Islet of Langerhans (tissue), 1 donor: ENCODE results near the gene MON1B.
"Not testable (repeated sequence)": the region's sequence is repeated elsewhere in the genome, so short reads cannot be mapped to it uniquely, and the experiment has no call there.

ENCODE experiments used
- FAIRE-seq: peaks from one replicate; lab custom pipeline; 2011; peaks lifted over from hg19 to GRCh38; lab: Jason Lieb, UNC

MON1B gene

GRCh38 chr16:77197747-77198146 is 6.8 kb downstream of the MON1B start:
- FAIRE-seq: no peak

DNA sequence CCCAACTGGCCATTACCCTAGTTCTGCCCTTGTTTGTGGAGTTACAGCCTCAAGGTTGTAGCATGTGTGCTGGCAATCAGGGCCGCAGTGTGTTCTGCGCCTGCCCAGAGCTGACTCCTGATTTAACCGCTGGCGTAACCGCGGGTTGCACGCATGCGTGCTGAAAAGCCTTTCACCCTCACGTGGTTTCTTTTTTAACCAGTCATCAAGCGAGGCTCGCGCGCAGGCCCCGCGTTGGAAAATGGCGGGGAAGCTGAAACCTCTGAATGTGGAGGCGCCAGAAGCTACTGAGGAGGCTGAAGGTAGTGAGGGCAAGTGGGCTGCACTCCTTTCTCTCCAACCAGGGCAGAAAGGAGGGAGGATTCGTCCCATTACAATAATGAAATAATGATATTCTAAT is 8.2 kb downstream of the MON1B start, which contains the start of gene SYCE1L:
Gene SYCE1L, plus strand, starts transcription at position 198 of the 400 bp plus-strand sequence. Its CDS starts 44 bp downstream, at position 242.
- FAIRE-seq: no peak

- FAIRE-seq: no peak
Measured at GRCh38 chr16:77206533-77206932, 15.5 kb downstream of the MON1B start.

- no peak for FAIRE-seq
Measured at GRCh38 chr16:77207030-77207429, 16.0 kb downstream of the MON1B start.

DNA sequence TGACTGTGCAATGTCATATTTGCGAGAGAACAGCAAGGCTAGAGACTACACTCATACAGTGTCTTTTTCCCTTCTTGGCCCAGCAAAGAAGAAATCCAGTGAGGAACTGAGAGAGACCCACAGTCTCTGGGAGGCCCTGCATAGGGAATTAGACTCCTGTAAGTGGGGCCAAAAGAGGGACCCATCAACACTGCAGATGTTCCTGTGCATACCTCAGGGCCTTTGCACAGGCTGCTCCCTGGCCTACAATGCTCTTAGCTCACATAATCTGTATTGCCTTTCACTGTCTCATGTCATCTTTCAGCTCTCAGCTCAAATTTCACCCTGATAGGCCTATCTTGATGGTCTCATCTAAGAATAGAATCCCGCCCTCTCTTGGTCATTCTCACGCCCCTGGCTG is 17.4 kb downstream of the MON1B start:
- FAIRE-seq: no peak

DNA sequence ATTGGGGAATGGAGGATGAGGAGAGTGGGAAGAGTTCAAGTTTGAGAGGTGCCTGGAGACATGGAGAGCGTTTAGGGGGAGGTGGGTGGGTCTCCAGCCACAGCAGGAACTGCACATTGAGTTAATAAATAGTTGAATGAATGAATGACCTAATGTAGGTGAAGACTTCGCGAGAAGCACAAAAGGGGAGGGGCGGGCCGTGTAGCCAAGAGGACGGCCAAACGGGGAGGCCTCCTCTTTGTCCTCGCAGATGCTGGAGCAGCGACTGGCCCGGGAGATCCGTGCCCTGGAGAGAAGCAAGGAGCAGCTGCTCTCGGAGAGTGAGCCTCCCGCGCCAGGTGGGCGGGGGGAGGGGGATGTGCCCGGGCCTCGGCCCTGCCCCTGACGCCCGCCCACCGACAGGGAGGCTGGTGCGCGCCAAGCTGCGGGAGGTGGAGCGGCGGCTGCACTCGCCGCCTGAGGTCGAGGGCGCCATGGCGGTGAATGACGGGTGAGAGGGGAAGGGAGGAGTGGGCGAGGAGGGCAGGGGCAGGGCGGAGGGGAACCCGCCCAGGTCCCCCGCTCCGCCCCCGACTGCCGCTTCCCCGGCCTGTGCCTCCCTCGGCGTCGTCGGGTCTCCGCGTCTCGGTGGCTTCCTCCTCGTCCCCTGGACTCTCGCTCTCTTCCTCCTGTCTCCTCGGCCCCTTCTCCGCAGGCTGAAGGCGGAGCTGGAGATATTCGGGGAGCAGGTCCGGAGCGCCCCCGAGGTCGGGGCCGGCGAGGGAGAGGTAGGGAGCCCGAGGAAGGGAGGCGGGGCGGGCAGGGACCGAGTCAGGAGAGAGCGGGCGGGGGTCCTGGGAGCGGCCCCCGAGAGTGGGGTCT is 21.1 kb downstream of the MON1B start:
- no peak for FAIRE-seq

GRCh38 chr16:77212741-77213541 is 22.0 kb downstream of the MON1B start:
- FAIRE-seq: no peak

DNA sequence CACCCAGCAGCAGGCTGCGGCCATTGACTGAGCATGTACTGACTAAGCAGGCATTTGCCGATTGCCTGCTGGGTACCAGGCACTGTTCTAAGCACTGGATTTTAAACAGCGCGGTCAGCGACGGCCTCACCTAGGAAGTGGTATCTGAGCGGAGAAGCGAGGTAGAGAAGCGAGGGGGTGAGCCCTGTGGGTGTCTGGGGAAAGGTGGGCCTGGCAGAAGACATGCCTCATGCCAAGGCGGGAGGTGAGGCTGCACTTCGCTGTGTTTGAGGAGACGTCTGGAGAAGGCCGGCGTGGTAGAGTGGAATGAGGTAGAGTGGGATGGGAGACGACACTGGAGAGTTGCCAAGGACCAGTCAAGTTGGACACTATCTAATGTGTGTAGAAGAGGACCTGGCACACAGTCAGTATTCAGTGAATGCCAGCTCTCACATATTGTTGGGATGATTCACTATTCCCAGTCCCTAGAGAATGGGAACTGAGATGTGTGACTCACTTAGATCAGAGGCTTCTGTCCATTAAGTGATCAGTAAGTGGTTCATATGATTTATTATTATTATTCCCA is 22.6 kb downstream of the MON1B start:
- no peak for FAIRE-seq

- no peak for FAIRE-seq
Measured at GRCh38 chr16:77214411-77215138, 23.6 kb downstream of the MON1B start.

- FAIRE-seq: no peak
Measured at GRCh38 chr16:77219437-77219836, 28.4 kb downstream of the MON1B start.

DNA sequence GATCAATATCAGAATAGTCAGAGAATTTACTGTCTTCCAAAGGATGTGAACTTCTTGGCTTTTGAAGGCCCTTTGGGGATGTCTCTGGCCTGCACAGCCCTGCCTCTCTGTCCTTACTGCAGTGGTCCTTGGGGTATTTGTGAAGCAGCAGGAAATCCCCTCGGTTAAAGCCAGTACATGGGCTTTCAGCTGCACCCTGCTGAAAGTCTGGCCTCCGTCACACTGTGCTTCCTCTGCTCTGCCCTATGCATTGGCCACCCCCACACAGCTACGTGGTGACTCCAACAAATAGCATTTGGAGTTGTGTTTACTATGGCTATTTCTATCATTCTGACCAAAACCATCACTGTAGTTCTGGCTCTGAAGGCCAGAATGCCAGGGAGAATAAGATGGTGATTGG is 29.4 kb downstream of the MON1B start:
- FAIRE-seq: no peak

GRCh38 chr16:77221482-77221881 is 30.5 kb downstream of the MON1B start:
- no peak for FAIRE-seq

DNA sequence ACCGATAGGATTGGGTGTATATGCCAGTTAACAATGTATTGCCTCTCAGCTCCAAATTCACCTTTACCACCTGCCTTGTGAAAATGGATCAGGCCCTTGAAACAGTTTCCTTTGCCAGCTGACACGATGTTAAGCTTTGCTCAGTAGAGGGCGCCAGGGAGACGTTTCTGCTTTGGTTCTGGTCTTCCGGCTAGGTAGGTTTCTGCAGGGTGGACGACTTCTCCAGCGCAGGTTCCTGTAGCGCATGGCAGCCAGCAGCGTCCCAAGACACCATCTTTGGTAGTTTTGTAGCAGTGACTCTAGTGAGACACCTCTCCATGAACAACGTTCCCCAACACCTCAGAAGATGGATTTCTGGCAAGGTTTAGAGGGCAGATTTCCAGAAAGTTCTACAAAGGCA is 32.2 kb downstream of the MON1B start:
- FAIRE-seq: no peak

GRCh38 chr16:77225182-77225581 is 34.2 kb downstream of the MON1B start:
- no peak for FAIRE-seq

- FAIRE-seq: no peak
Measured at GRCh38 chr16:77227745-77228144, 36.8 kb downstream of the MON1B start.

- FAIRE-seq: no peak
Measured at GRCh38 chr16:77231047-77231446, 40.1 kb downstream of the MON1B start.

DNA sequence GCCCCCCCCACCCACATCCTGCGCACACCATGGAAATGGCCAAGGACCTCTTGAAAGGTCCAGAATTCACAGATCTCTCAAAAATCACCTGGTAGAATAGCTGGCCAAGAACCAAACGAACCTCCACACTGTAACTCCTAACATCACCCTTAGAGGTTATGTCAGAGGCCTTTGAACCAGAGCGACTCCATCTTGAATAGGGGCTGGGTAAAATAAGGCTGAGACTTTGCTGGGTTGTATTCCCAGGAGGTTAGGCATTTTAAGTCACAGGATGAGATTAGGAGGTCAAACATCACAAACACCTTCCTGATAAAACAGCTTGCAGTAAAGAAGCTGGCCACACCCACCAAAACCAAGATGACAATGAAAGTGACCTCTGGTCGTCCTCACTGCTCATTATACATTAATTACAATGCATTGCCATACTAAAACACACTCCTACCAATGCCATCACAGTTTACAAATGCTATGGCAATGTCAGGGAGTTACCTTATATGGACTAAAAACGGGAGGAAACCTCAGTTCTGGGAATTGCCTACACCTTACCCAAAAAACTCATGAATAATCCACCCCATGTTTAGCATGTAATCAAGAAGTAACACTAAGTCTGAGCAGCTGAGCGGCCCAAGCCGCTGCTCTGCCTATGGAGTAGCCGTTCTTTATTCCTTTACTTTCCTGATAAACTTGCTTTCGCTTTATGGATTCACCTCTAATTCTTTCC is 43.0 kb downstream of the MON1B start:
- FAIRE-seq: no peak

DNA sequence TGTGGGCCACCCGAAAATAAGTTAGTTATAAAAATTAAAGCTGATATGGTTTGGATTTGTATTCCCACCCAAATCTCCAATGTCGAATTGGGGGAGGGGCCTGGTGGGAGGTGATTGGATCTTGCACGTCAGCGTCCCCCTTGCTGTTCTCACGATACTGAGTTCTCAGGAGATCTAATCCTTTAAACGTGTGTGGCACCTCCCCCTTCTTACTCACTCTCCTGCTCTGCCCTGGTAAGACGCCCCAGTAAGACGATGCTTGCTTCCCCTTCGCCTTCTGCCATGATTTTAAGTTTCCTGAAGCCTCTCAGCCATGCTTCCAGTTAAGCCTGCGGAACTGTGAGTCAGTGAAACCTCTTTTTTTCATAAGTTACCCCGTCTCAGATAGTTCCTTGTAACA is 43.6 kb downstream of the MON1B start:
- no peak for FAIRE-seq

DNA sequence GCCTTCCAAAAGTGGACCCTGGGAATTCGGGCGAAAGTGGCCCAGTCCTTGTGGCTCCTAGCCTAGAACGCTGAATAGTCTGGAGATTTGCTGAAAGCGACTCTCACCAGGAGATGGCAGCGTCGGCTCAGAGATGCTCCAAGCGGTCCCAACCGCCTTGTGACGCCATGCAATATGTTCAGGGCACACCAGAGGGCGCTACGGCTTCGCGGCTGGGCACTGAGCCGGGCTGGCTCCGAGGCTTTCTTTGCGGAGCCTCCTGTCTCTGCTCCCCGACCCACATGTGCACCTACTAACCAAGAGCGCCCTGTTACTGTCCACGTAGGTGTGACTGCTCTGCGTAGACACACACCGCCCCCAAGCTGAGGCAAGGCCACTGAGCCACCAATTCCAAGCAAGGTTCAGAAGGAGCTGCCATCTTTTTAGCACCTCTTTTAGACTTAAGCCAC is 45.1 kb downstream of the MON1B start:
- no peak for FAIRE-seq

DNA sequence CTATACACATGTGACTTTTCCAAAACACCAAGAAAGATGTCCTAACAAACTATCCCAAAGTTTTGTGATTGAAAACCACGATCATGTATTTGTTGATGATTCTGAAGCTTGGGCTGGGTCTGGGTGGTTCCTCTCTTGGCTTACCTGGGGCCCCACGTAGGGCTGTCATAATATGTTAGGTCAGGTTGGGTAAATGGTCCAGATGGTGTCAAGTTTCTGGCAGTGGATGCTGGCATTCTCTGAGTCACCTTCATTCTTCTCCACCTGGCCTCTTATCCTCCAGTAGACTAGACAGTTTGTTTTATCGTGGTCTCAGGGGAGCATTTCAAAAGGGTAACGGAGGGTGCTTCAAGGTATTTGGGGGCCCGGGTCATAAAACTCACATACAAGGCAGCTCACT is 47.6 kb downstream of the MON1B start:
- FAIRE-seq: no peak

DNA sequence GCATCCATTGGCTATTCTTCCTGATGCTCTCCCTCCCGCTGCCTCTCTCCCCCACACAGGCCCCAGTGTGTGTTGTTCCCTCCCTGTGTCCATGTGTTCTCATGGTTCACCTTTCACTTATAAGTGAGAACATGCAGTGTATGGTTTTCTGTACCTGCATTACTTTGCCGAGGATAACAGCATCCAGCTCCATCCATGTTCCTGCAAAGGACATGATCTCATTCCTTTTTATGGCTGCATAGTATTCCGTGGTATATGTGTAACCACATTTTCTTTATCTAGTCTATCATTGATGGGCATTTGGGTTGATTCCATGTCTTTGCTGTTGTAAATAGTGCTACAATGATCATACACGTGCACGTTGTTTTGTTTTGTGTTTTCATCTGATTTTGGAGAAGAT is 51.5 kb downstream of the MON1B start:
- FAIRE-seq: not testable (repeated sequence)

DNA sequence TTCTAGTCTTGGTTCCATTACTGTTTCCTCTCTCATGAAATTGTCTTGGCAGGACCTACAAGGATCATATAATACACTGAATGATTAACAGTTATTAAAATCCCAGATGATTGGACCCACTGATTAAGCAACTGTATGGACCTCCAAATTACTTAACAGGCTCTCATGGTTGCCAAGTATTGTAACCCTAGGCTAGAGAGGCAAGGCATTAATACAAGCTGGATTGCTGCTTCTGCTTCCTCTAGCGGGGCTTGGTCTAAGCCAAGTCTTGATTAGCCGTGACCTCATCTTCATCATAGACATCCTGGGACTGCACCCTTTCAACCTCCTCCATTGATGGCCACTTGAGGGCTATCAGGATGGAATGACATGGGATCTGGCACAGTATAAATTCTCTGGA is 55.2 kb downstream of the MON1B start:
- FAIRE-seq: no peak
